NCI-H2227 (cell line): ENCODE results near the gene POMP.

ENCODE experiments used
- DNase-seq: peaks from one replicate; lab custom pipeline; 2025; ENCODE audit not compliant: unreplicated experiment; lab: John Stamatoyannopoulos, UW

Gene POMP

GRCh38 chr13:28693605-28694491, 34.9 kb downstream of the POMP start:
- peak; percentile 6 for DNase-seq

DNA sequence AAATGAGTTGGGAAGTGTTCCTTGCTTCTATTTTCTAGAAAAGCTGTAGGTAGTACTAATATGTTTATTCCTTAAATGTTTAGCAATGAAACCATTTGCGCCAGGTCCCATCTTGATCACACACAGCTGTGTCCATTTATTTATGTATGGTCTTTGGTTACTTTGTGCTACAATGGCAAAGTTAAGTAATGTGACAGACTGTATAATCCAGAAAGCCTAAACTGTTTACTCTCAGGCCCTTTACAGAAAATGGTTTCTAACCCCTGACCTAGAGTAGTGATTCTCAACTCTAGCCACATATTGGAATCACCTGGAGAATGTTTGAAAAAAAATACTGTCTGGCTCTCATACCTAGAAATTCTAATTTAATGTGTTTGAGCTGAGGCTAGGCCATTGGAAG, 38.5 kb downstream of the POMP start:
- no peak for DNase-seq

DNA sequence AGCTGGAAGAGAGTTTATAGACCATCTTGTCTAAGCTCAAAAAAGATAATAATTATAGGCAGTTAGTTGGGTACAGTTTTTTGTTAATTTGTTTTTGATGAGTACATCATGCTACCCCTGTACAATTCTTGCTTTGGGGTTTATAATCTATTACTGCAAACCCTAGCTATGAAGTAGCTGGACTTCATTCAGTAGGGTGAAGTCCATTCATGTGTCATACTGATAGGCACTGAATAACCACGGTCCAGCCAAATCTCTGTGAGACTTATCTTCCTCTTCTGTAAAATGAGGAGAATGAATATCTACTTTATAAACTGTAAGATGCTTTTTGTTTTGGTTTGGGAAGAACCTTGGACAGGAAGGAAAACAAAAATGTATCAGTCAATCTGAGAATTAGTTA, 40.3 kb downstream of the POMP start:
- DNase-seq, result no peak

GRCh38 chr13:28704282-28704681, 45.4 kb downstream of the POMP start:
- no peak for DNase-seq

DNA sequence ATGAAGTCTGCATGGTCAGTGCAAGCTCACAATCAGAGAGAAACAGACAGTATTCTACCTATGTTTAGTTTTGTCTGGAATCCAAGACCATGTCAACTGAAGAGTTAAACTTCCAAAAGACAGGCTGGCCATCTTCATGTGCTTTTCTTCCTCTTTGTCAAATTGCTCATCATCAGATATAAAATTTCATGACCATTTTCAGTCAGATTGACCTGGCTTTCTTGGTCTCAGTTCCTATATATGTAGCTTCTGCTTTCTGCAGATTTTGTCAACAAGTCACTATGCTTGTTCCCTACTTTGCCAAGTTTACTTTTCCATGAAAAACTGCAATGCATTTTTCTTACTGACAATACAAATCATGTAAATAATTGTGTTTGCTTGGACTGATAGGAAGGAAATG, 46.0 kb downstream of the POMP start:
- DNase-seq, result no peak

GRCh38 chr13:28705461-28706083, 46.6 kb downstream of the POMP start:
- DNase-seq, result no peak

DNA sequence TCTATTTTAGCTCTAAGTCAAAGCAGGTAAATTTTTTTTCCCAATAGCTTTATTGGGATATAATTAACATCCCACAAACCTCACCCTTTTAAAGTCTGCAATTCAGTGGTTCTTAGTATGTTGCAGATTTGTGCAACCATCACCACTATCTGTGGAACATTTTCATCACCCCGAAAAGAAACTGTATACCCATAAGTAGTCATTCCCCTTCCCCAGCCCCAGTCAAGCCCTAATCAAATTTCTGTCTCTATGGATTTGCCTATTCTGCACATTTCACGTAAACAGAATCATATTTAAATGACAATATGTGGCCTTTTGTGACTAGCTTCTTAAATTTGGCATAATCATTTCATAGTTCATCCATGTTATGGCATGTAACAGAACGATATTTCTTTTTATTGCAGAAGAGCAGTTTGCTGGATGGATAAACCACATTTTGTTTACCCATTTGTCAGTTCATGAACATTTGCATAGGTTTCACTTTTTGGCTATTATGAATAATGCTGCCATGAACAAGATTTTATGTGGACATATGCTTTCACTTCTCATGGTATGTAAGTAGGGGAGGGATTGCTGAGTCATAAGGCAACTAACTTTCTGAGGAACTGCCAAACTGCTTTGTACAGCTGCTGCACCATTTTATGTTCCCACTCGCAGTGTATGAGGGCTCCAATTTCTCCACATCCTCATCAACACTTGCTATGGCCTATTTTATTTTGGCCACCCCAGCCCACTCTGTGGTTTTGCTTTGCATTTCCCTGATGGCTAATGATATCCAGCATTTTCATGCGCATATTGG, 48.9 kb downstream of the POMP start:
- DNase-seq, result no peak

DNA sequence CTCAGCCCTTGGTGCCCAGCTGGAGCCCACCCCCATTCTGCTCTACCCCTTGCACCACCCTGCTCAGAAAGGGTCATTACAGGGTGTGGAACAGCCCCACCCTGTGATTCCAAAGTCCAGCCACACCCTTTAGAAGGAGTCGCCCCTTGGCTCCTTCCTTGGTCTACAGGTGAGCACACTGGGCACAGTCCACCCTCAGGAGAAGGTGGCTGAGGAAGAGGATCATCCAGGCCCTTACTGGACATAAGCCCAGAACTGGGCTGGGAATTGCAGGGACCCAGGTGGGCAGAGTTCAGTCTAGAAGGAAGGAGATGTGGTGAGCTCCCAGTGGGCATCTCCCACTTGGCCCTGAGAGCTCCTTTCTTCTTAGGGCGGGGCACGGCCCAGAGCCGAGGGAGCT, 51.2 kb downstream of the POMP start:
- no peak for DNase-seq

- no peak for DNase-seq
These were observed 55.7 kb downstream of the POMP start for GRCh38 chr13:28714651-28715050.

DNA sequence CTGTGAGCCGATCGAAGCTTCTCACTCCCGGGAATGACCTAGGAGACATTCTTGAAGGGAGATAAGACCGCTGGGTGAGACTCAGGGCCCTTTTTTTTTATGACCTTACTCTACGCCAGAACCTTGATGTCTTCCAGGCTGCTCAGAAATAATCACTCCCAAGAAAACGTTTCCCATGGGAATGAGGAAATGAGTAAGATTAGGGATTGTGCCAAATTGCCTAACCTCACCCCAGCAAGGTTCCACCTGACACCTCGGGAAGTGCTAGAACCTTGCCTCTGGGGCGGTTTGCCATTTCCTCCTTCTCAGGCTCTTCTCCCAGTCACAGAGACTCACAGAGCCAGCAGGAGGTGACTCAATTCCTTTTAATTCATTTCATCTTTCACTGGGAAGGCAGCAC, 57.6 kb downstream of the POMP start:
- no peak for DNase-seq

DNA sequence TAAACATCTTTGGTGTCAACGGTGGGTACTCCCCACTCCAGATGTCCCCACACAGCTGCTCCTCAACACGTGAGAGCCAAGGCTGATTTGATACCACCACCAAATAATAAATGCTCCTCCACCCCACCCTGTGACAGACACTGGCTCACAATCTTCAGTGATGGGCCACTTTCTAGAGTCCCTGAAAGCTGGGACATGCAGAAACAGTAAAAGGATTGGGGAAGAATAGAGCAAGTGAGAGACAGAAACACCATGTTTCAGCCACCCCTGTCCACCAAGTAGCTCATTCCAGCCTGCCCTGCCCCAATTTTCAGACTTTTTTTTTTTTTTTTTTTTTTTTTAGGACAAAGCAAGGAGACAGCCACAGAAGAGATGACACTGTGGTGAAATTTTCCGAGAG, 58.2 kb downstream of the POMP start:
- DNase-seq, result no peak

DNA sequence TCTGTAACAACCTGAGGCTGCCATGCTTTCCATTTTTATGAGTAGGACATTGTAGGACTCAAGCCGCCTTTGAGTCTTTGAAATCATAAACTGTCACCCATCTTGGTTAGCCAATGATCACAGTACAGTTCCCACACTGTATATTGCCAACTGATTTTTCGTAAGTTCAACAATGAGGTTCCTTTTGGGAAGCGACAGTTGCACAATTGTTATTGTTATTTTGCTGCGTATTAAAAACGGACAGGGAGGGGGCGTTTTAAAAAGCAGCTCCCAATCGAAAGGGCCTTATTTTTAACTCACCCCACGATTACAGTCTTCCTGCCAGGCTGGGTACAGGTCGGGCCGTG, 59.2 kb downstream of the POMP start:
- DNase-seq, result no peak

DNA sequence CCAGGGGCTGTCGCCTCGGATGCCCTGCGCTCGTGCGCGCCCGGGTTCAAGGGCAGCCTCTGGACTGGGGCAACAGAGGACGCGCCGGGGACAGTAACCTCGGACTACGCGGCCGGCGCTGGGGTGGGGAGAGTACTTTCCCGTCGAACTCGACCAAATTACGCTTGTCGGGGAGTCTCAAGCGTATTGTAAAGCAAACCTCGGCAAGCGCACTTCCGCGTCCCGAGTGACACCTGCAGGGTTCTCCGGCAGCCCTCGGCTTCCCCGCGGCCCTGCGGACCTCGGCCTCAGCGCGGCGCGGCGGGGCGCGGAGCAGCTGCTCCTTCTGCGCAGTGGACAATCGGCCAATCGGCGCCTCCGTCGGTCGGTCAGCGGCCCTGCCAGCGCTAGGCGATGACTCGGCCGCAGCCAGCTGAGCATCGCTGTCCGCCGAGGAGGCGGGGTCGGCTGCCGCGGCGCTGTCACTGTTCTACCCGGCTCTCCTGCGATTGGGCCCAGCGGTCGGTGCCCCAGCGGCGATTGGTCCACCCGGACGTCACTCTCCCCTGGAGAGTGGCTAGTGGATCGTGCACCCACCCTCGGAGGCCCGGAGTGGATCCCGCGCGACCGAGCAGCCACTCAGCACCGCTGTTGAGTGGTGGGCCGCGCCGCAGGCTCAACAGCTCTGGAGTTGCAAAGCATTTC, 59.8 kb downstream of the POMP start, which contains the start of gene SLC46A3:
Gene SLC46A3, minus strand, starts transcription at position 428 of the 684 bp plus-strand sequence. CDS start 972 bp downstream, outside the sequence.
- DNase-seq, result peak; percentile 88

- no peak for DNase-seq
These were observed 60.5 kb downstream of the POMP start for GRCh38 chr13:28719227-28720055.

DNA sequence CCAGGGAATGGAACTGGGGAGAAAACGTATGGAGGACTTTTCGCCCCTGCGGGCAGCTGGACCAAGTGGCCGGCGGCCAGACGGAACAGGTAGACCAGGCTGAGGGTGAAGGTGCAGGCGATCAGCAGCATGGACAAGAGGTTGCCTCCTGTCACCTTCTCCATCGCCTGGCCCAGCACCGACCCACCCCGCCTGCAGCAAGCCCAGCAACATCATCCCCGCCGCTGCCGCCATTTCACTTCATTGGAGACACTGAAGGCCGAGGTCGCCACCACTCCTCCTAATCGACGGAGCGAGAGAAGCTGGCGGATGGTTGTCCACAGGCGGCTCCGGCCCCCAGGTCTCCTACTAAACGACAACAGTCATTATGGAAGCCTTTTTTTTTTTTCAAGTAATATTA, 64.9 kb downstream of the POMP start:
- no peak for DNase-seq

- no peak for DNase-seq
These were observed 66.2 kb downstream of the POMP start for GRCh38 chr13:28725046-28725610.
